NOMO-1 (cell line): Measurements from ENCODE around the gene PPRC1.

Source experiments
- DNase-seq, 2 experiments: peaks; one replicate each; lab custom pipeline; 2025; ENCODE audit not compliant: unreplicated experiment in 2 of 2; lab: John Stamatoyannopoulos, UW

Gene PPRC1

DNA sequence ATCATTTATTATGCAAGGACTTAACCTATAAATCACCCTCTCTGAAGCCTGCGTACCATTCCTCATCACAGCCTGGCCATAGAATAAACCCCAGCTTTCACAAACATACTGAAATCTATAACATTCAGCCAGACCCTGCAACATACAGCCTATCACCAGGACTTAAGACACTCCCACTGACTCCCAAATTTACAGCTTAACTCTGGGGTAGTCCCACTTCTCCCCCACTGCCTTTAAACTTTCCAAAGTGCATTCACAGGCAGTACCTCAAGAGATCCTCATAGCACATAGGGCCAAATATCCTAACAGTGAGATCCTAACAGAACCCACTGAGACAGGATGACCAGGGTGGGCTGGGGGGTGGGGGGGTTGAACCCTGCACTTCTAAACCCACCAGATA lies 16.2 kb upstream of the PPRC1 start:
- no peak for DNase-seq

DNA sequence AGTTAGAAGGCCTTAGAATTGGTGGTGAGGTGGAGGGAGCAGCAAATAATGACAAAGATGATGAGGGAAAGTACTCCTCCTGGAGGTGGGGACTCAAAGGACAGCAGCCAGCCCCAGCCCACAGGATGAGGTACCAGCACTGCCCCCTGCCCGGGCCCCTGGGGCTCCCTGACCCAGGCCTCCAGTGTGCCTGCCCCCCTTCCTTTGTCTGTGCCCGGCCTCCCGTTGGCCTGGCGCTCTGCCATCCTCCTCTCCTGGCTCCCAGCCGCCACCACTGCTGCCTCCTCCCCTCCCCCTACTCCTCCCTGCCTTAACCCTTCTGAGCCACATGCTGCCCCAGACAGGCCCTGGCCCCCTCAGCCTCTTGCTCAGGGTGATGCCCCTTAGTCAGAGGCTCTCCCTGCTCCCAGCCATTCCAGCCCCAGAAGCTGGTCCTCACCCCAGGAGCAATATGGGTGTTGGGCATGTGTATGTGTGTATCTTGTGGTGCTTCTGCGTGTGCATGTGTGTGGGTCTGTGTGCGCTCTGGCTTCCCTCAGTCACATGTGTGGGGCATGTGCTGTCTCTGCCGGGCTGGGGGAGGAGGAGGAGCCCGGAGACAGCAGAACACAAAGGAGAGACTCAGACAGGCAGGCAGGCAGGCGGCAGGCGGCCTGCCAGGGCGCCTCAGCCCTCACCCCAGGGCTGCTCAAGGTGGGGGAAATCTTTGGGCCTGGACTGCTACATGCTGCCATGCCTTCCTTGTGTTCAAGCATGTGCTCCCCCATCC lies 15.3 kb upstream of the PPRC1 start:
- peak; percentile 39 to 47 for DNase-seq

DNA sequence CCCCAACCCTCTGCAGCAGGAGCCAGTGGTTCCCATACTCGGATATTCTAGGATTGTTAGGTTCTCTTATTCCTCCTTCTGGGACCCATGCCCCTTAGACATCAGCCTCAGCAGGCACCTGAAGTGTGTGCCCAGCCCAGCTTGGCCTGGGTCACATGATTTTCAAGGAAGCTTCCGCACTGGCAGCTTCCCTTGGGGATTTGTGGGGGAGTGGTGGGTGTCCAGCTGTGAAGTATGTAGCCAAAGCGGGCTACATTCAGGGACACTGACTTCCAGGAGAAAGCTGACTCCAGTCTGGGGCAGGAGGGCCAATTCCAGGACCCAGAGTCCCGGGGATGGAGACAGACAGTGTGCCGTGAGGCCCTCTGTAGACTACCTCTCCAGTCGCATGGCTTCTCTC lies 14.0 kb upstream of the PPRC1 start:
- no peak for DNase-seq

DNA sequence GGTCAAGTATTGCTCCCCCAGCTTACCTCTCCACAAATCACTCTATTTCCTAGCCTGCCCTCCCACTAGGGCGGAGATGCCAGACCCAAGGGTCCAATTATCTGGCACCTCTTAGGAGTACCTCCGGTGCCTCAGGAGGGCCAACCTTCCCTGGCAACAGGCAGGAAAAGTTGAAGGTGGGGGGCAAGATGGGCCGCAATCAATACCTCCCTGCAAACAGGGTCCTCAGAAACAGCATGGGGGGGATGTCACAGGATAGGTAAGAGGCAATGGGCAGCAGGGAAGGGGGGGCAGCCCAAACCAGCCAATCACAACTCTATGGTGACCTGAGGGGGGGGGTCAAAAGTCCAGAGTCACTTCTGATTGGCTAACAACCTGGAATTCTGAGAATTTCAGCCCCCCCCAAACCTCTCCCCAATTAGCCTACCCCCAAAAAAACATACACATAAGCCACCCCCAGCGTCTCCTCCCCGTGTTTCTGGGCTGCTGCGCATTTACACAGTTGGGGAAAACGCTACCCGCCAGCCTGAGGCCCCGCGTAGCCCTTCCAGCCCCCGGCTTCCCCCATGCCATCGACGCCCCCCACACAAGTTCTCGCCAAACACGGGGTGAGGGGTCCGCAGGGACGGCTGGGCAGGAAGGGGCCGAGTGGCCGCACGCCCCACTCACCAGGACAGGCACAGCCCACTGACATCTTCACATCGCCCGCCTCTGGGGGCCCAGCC lies 13.3 kb upstream of the PPRC1 start:
- peak; percentile 26 to 38 for DNase-seq

DNA sequence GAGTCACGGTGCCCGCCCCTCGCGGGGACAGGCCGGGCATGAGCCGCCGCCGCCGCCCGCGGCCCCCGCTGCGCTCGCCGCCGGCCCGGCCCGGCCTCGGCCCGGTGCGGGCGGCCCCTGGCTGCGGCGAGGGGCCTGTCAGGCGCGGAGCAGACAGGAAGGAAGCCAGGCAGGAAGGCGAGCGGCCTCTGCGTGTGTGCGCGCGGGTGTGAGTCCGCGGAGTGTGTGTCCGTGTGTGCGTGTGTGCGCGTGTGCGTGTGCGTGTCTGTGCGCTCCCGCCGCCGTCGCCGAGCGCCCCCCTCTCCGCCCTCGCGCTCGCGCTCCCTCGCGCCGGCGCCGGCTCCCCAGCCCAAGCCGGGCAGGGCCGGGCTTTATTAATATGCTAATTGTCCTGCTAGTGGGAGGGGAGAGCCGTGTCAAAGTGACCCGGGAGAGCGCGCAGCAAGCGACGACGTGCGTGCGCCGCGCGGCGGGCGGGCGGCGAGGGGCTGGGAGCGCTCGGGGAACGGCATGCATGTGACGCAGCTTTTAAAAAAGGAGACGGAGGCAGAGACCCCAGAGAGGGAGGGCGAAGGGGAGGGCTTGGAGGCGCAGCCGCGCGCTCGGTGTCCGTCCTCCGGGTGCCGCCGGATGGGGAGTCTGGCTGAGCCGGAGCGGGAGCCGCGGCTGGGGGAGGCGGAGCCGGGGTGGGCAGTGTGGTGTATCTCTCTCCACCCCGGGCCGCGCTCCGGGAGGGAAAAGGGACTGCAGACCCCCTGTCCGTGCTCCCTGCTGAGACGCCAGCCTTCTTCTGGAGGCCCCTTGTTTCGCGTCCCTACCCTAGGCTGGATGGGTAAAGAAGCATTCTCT lies 12.5 kb upstream of the PPRC1 start, which contains the start of gene LDB1:
Gene LDB1, minus strand, starts transcription at position 227 of the 849 bp plus-strand sequence. CDS start 258 bp downstream, outside the sequence.
- DNase-seq, result peak; percentile 75 to 91

DNA sequence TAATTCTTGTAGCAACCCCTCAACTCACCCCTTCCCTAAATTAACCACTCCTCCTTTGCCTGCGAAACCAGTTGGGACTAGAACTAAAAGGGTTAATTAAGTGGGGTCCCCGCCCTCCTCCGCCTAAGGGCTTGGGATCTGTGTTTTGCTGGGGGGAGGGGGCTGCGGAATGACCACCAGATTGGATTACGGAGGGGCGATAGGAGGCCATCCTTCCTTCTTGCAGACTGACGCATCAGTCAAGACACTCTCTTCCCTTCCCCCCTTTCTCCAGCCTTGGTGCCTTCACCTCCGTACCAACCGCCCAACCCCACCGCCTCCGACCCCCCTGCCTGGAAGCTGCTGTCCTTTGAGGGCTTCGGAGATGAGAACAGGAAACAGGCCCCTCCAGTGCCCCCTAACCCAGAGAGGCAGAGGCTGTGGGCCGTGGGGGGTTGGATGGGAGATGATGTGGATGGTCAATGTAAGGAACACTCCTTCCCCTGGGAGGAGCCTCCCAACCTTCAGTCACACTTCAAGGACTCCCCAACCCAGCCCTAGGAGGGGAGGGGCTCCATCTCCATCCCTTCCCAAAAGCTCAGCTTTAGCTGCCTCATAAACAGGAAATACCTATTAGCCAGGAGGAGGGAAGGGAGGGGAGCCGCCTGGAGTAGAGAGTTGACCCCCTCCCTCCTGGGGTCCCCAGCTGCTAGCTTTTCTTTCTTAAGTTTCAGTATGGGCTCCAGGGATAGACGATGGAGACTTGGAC lies 11.7 kb upstream of the PPRC1 start:
- DNase-seq, result no peak

DNA sequence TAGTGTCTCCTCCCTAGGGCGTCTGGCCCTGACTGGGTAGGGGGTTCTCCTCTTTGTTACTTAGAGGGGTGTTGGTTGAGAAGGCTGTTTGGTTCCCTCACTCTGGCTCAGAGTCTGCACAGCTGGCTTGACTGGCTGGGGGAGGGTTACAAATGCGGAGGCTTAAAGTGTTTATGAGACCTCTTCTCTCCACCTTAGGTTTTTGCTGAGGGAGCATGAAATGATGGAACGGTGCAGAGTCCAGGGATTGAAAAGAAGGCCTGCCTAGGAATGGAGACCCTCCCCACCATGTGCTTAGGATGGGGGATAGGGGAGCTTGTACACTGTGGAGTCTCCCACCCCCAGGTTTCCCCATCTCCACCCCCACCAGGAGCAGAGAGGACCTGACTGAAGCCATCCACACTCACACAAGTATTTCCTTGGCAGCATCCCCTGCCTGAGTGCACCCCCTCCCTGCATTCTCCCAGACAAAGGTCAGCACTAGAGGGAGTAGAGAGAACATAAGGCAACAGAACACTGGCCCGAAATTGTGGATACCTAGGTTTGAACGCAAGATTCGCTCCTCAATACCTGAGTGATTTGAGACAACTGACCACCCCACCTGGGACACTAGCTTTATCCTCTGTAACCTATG lies 11.0 kb upstream of the PPRC1 start:
- DNase-seq, result no peak

DNA sequence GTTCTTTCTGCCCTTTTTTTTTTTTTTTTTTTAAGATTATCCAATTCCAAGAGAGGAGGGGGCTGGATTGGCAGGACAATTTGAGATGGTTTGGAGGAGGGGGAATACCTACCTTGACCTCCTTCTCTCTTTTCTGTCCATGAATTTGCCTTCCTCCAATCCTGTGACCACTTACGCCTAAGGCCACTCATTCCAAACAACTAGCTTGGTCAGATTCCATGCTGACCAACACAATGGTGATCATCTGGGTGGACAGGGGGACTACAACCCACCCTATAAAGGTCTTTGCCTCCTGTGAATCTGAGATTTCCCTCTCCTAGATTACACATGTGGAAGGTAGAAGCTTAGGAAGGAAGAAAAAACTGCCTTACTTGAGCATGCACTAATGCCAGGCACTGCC lies 10.4 kb upstream of the PPRC1 start:
- DNase-seq, result no peak

DNA sequence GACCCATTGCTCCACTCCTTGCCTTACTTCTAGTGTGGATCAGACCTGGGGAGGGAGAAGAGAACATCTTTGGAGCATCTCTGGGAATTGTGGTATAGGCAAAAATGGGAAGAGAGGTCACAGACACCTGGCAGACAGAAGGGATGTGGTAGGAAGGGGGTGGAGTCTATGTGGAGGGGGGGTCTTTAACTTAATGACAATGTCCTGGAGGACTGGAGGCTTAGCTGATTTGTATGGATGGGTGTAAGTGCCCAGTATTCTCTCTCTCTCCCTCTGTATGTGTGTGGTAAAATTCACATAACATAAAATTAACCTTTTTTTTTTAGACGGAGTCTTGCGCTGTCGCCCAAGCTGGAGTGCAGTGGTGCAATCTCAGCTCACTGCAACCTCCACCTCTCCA lies 9.6 kb upstream of the PPRC1 start:
- no peak for DNase-seq

DNA sequence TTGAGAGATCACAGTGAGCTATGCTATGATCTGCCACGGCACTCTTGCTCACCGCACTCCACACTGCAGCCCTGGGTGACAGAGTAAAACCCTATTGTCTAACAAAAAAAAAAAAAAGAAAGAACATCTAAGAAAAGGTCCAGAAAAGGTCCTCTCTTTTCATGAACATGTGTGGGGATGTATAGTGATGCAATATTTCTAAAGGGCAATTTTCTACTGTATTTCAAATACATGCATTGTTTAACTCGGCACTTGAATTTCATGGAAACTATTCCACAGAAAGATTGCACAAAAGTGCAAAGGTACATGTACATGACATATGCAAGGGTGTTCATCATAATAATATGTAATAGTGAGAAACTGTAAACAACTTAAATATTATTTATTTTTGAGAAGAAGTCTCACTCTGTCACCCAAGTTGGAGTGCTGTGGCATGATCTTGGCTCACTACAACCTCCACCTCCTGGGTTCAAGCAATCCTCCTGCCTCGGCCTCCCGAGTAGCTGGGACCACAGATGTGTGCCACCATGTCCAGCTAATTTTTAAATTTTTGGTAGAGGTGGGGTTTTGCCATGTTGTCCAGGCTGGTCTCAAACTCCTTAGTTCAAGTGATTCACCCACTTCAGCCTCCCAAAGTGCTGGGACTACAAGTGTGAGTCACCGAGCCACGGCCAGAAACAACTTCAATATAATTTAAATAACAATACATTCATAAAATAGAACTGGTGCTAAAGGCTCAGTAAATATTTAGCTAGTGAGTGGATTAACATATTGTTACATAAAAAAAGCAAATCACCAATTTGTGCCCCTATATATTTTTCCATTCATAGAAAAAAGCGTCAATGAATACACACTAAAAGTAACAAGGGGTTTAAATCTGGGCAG lies 1.3 kb upstream of the PPRC1 start:
- DNase-seq, result no peak

DNA sequence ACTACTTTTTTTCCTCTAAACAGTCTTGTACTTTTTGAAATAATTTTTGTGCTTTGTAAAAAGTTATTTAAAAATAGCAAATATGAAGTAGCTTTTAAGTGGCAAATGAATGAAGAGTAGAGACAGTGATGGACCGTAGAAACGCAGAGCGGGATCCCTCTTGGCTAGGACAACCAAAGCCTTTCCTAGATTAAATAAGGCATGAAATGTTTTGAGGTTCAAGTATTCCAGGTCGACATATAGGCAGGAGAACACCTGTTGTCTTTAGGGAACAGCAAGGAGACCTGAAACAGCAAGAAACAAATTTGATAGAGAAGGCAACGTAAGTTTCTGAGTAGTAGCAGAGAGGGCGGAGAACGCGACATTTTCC lies 662 bp upstream of the PPRC1 start:
- no peak for DNase-seq

DNA sequence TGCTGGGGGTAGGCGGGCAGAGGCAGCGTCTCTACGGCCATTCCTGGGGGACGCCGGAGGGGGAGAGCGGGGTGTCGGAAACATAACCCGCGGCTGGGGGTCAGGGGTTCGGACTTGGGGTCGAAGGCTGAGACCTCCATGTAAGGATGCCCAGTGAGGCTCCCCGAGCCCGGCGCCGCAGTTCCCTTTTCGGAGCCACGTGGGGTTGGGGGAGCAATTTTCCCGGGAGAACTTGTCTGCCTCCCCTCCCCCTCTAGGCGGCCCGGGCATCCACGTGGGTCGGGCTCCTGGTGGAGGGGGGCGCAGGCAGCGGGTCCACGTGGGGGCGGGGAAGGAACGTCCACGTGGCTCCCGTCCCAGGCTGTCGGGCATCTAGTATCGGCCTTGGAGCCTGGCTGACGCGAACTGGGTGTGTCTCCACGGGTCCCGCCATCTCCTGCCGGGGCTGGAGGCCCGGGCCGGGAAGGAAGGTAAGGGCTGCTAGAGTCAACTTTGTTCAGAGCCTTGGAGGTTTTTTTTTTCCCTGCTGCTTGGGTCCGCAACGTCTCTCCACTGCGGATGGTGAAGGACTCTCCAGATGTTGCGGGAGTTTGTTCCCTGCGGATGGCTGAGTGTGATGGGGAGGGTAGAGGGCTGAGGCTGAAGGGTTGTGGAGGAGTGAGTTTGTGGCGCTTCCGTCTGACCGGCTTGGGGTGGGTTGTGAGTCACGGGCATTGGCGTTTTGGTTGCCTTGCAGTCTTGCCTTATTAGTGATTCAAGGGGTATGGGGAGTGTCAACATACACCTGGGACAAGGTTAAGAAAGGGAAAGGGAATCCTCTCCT lies 744 bp downstream of the PPRC1 start:
- DNase-seq, result peak; percentile 48 to 66

DNA sequence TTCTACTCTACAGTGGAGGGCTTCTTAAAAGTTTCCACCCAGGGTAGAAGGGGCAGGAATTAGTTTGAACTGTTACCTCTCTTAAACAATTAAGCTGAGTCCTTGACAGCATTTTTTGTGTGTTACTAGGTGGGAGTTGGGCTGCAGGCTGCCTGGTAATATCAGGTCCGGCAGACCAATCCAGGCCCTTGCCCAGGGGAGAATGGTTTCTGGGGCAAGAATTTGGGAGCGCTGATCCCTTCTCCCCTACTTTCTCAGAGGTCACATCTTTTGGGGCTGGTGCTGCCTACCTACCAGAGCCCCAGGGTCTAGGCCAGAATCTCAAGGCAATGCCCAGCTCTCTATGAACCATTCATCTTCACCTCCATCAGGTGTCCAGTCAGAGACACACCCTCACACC lies 1.6 kb downstream of the PPRC1 start:
- no peak for DNase-seq

DNA sequence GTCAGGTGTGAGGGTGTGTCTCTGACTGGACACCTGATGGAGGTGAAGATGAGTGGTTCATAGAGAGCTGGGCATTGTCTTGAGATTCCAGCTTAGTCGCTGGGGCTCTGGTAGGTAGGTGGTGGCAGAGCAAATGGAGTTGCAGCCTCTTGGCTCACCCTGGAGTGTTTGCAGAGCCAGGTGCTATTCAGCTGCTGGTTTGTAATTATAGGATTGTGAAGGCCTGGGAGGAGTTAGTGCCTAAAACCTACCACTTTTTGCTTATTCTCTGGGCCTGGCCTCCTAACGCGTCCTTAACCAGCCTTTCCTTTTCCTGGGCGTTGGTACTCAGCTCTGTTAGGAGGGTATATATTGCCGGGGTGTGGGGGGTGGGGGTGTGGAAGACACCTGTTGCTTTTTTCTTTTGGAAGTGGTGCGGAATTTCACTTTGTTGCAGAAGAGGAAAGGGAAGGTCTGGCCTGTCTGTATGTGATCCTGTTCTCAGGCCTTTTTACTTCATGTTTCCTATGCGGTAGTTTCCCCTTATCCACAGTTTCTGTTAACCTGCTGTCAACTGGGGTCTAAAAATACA lies 3.2 kb downstream of the PPRC1 start:
- no peak for DNase-seq

DNA sequence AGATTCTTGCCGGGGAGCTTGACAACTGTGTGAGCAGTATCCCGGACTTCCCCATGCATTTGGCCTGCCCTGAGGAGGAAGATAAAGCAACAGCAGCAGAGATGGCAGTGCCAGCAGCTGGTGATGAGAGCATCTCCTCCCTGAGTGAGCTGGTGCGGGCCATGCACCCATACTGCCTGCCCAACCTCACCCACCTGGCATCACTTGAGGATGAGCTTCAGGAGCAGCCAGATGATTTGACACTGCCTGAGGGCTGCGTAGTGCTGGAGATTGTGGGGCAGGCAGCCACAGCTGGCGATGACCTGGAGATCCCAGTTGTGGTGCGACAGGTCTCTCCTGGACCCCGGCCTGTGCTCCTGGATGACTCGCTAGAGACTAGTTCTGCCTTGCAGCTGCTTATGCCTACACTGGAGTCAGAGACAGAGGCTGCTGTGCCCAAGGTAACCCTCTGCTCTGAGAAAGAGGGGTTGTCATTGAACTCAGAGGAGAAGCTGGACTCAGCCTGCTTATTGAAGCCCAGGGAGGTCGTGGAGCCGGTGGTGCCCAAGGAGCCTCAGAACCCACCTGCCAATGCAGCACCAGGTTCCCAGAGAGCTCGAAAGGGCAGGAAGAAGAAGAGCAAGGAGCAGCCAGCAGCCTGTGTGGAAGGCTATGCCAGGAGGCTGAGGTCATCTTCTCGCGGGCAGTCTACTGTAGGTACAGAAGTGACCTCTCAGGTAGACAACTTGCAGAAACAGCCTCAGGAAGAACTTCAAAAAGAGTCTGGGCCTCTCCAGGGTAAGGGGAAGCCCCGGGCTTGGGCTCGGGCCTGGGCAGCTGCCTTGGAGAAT lies 6.7 kb downstream of the PPRC1 start:
- no peak for DNase-seq

DNA sequence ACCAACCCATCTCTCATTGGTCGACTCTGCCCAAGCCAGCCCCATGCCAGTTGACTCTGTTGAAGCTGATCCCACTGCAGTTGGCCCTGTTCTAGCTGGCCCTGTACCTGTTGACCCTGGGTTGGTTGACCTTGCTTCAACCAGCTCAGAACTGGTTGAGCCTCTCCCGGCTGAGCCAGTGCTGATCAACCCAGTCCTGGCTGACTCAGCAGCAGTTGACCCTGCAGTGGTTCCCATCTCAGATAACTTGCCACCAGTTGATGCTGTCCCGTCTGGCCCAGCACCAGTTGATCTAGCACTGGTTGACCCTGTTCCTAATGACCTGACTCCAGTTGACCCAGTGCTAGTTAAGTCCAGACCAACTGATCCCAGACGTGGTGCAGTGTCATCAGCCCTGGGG lies 7.4 kb downstream of the PPRC1 start:
- no peak for DNase-seq

DNA sequence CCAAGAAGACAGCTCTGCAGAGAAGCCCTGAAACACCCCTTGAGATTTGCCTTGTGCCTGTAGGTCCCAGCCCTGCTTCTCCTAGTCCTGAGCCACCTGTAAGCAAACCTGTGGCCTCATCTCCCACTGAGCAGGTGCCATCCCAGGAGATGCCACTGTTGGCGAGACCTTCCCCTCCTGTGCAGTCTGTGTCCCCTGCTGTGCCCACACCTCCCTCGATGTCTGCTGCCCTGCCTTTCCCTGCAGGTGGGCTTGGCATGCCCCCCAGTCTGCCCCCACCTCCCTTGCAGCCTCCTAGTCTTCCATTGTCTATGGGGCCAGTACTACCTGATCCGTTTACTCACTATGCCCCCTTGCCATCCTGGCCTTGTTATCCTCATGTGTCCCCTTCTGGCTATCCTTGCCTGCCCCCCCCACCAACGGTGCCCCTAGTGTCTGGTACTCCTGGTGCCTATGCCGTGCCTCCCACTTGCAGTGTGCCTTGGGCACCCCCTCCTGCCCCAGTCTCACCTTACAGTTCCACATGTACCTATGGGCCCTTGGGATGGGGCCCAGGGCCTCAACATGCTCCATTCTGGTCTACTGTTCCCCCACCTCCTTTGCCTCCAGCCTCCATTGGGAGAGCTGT lies 8.2 kb downstream of the PPRC1 start:
- no peak for DNase-seq
